H54 (cell line): ENCODE measurements around the gene CDKAL1.
"Not testable (repeated sequence)": the region's sequence is repeated elsewhere in the genome, so short reads cannot be mapped to it uniquely, and the experiment has no call there.

ENCODE experiments used
- DNase-seq: peaks from one replicate; pipeline ENCODE4 v3.0.0; 2011; ENCODE audit warnings: low spot score, mixed read lengths; ENCODE audit not compliant: insufficient read length
- FAIRE-seq: peaks from 3 replicates; lab custom pipeline; 2011; peaks lifted over from hg19 to GRCh38; lab: Jason Lieb, UNC
- POLR2A ChIP-seq: IDR thresholded peaks from 2 replicates; pipeline ENCODE4 v1.6.1; 2011; ENCODE audit warnings: low read depth, mild to moderate bottlenecking, low read length

The CDKAL1 gene

DNA sequence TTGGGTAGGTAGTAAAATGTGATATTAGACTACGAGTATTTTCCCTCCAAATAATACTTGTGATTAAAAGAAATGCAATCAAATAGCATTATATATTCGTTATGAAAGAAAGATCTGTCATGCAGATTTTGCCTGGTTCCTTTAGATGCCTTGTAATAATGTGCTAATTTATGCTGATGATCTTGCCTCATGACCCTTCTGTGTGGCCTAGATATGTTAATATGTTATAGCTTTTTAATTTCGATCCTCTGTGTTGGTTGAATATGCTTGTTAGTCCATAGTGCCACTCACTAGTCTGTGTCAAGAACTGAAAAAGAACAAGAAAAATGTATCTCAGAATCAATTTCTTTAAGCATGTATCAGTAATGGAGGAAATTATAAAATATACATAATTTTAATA is 31.9 kb downstream of the CDKAL1 start:
- DNase-seq, result no peak
- FAIRE-seq, result no peak
- no peak for TF ChIP-seq POLR2A

- TF ChIP-seq POLR2A, result no peak
- FAIRE-seq, result peak; percentile 97
- DNase-seq, result peak; percentile 44
Measured at GRCh38 chr6:20569000-20569610, 34.8 kb downstream of the CDKAL1 start.

- no peak for TF ChIP-seq POLR2A
Measured at GRCh38 chr6:20571261-20571660, 37.0 kb downstream of the CDKAL1 start.

DNA sequence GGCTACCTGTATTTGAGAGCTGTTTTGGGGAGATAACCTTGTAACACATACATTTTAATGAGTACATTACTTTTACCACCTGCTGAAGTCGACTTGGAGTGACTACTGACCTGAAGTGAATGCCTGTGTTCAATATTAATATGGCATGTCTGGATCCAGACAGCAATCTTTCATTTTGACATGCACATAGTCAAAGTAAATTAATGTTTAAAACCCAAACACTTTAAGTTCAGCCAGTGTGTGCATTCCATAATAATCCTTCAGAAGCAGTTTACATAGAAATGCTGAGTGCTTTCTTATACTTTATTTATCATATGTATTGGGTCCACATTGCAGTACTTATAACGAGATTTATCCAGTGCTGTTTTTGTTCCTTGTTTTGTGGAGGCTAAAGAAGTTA is 38.0 kb downstream of the CDKAL1 start:
- TF ChIP-seq POLR2A, result no peak
- FAIRE-seq (no peak), DNase-seq (no peak)

More at GRCh38 chr6:20571261-20571660, 37.0 kb downstream of the CDKAL1 start:
- peak; percentile 33 for FAIRE-seq
- no peak for DNase-seq

DNA sequence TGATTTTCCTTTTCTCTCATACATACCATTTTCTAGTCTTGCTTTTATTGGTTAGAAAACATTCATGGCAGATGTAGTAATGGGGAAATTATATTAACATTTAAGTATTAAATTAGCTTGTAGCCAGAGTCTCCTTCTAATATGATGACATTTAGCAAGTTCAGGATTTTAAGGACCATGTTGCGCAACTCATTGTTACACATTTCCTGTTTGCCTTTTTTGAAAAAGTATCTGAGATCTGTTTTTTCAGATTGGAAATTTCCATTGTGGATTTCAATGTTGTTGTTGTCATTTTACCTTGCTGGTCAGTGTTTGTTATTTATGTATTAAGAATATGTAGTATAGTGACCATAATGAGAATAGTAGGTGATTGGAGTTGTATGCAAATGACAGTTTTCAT is 38.7 kb downstream of the CDKAL1 start:
- no peak for TF ChIP-seq POLR2A
- FAIRE-seq (no peak), DNase-seq (no peak)

DNA sequence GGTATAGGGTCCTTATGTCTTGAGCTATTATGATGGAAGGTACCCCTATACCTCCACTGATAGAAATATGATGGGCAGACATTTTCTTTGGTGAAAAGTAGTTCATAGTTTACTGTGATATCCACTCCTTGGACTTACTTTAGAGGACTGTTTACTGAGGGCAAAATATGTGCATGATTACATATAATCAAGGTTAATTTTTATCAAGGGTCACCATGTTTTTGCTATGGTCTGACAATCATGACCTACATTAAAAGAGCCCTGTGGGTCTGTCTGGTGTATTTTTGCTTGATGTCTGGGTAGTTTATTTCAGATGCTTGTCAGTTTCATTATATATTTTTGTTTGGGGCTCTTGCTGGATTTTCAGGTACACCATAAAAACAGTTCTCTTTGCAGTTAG is 40.1 kb downstream of the CDKAL1 start:
- DNase-seq (no peak), FAIRE-seq (no peak)
- no peak for TF ChIP-seq POLR2A

DNA sequence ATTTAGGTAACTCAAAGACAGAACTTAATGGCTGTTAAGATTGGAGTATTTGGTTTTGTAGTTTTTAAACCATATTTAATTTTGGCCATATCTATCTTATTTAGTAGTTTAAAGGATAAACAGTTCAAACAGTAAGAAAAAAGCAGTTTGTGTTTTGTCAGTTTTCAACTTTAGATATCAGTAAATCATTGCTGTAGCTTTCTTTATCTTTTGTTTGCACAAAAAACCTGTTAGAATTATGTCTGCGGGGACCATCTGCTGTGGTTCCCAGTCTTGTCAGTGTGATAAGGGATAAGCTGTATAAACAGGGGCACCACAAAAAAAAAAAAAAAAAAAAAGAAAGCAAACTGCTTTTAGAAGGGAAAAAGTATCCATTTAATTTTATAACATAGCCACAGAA is 40.9 kb downstream of the CDKAL1 start:
- no peak for FAIRE-seq
- TF ChIP-seq POLR2A, result no peak
- no peak for DNase-seq

GRCh38 chr6:20575704-20576451 is 41.6 kb downstream of the CDKAL1 start:
- DNase-seq (no peak), FAIRE-seq (no peak)
- no peak for TF ChIP-seq POLR2A

GRCh38 chr6:20577173-20577688 is 43.0 kb downstream of the CDKAL1 start:
- DNase-seq (no peak), FAIRE-seq (no peak)
- no peak for TF ChIP-seq POLR2A

DNA sequence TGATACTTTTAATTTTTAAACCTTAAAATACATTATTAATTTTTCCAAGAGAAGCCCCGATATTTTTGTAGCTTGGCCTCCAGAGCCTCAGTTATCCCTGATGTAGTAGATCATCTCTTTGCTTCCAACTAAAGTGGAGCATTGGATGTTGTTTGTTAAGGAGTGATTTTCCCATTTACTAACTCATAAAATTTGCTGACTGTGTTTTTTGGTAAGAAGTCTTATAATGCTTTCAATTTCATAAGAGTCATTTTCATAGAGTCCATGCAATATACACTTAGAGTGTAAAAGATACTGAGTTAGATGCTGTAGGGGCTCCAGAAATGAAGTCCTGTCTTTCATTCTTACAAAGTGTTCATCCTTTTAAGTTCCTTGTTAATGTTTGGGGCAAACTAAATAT is 46.8 kb downstream of the CDKAL1 start:
- no peak for FAIRE-seq
- no peak for DNase-seq
- no peak for TF ChIP-seq POLR2A

GRCh38 chr6:20582586-20583443 is 48.6 kb downstream of the CDKAL1 start:
- FAIRE-seq (no peak), DNase-seq (no peak)
- TF ChIP-seq POLR2A, result no peak

- no peak for DNase-seq
- FAIRE-seq, result no peak
- no peak for TF ChIP-seq POLR2A
Measured at GRCh38 chr6:20583444-20583800, 49.2 kb downstream of the CDKAL1 start.

DNA sequence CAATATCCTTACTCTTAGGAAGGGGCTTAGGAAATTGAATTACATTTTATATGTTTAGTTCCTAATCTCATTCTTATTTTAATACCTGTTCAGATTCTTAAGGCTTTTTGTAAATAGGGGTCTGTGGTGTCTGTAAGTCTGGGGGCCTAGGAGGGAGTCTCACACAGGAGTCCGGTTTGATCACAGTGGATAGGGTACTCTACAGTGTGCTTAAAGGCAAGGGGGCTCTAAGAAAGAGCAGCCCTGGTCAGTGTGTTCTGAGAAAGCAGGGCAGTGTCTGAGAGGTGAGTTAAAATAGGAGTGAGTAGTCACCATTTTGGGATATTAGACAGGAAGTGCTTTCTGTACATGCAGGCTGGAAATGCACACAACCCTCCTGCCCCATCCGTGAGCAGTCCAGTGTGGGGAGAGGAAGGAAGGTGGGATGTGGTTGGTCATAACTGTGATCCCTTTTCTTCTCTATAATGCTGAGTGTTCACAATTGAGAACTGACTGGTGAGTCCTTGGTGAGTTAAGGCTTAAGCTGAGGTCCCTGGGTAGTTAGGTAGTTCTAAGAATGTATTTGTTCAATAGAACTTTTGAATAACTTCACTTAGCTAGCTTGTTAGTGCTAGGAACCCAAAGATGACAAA is 50.0 kb downstream of the CDKAL1 start:
- DNase-seq (no peak), FAIRE-seq (peak; percentile 45)
- no peak for TF ChIP-seq POLR2A

DNA sequence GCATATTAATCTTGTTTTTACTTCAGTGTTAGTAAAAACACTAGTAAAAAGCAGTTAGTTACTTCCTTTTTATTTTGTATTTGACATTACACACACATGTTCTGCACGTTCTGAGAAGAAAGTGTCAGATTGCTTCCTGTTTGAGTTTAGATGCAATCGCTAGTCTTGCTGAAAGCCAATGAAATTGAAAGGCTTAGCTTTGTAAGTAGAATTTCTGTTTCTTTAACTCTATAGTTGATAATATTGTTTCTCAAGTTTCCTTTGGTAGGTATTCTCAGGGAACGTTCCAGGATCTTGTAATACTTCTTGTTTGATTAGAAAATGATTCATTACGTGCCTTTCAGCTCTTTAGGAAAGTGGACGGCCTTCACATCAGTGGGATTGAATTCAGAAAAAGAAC is 55.0 kb downstream of the CDKAL1 start:
- DNase-seq (no peak), FAIRE-seq (no peak)
- no peak for TF ChIP-seq POLR2A

- not testable (repeated sequence) for FAIRE-seq, DNase-seq
Measured at GRCh38 chr6:20590476-20590875, 56.2 kb downstream of the CDKAL1 start.

GRCh38 chr6:20594299-20594853 is 60.1 kb downstream of the CDKAL1 start:
- DNase-seq, FAIRE-seq: not testable (repeated sequence)
